HepG2 (cell line): ENCODE results near the gene CASTOR1. TPM values are rescaled to one million over a fixed set of nuclear protein-coding genes. Genes with fewer than 3 reads are reported as not detected.

ENCODE experiments used
- ATAC-seq: fragments of 200-7000 bp; cut with Tn5 transposase; 3 replicates; pipeline ENCODE4 v1.9.1; 2020; ENCODE audit warnings: mild to moderate bottlenecking, moderate library complexity
- BruUV-seq: library from RNA; stranded (reverse); fragments of 400-500 nt; replicated peaks from 2 replicates; lab custom pipeline; 2021; lab: Mats Ljungman, UMichigan
- CTCF ChIA-PET: fragments of 300-600 bp; formaldehyde crosslinking; extraction: SDS; loops from one replicate; lab custom pipeline; 2021; ENCODE audit warnings: low total read pairs, inconsistent platforms, low intra/inter-chr PET ratio; lab: Yijun Ruan, JAX
- POLR2A ChIA-PET: fragments of 350-600 bp; sonication (Branson Sonifier 250); formaldehyde crosslinking; loops from one replicate; lab custom pipeline; 2020; ENCODE audit warnings: antibody characterized with exemption, inconsistent platforms; lab: Yijun Ruan, JAX
- DNase-seq: peaks from one replicate; pipeline ENCODE4 v3.0.0-alpha.2; 2015; ENCODE audit warnings: low spot score
- FAIRE-seq: peaks from 3 replicates; lab custom pipeline; 2011; peaks lifted over from hg19 to GRCh38; lab: Jason Lieb, UNC
- H2AFZ ChIP-seq: one replicate; pipeline ENCODE4 v1.6.1; 2011; ENCODE audit warnings: low read length, inconsistent platforms
- H3K27ac ChIP-seq: fragments of 300-600 bp; 3 replicates; pipeline ENCODE4 v1.8.0; 2011; ENCODE audit warnings: mixed run types, mild to moderate bottlenecking, mixed read lengths, low read length, inconsistent platforms; ENCODE audit not compliant: insufficient read depth; ENCODE audit errors: extremely low read length
- H3K27me3 ChIP-seq, 2 experiments: fragments of 200-600 bp in 1 of 2; 2 replicates in 1 of 2; 3 replicates in 1 of 2; pipeline versions ENCODE4 v1.6.0 to v1.8.0; 2011; ENCODE audit warnings: low read length in 2 of 2, mild to moderate bottlenecking in 2 of 2, moderate library complexity in 2 of 2, inconsistent platforms in 1 of 2; ENCODE audit not compliant: insufficient read depth in 2 of 2, control insufficient read depth in 1 of 2
- H3K36me3 ChIP-seq, 2 experiments: fragments of 200-600 bp in 1 of 2; replicated peaks in 1 of 2; 2 replicates in 1 of 2; 3 replicates in 1 of 2; pipeline versions ENCODE4 v1.5.1 to v1.8.0; 2011; ENCODE audit warnings: low read length in 2 of 2, inconsistent platforms in 1 of 2; ENCODE audit not compliant: insufficient read depth in 2 of 2, control insufficient read depth in 1 of 2
- H3K4me1 ChIP-seq: 2 replicates; pipeline ENCODE4 v1.5.1; 2012; ENCODE audit warnings: low read length, inconsistent platforms; ENCODE audit not compliant: insufficient read depth
- H3K4me2 ChIP-seq: 2 replicates; pipeline ENCODE4 v1.6.0; 2011; ENCODE audit warnings: low read depth, low read length, inconsistent platforms
- H3K4me3 ChIP-seq, 3 experiments: fragments of 200-600 bp in 1 of 3; sonication (generic), shearing (Covaris generic) in 1 of 3; replicated peaks in 1 of 3; 2 replicates each; pipeline ENCODE4 v1.5.1; 2011 to 2016; ENCODE audit warnings: low read length in 3 of 3, inconsistent platforms in 2 of 3, low read depth in 2 of 3, mild to moderate bottlenecking in 2 of 3, control low read depth in 1 of 3, mixed read lengths in 1 of 3; ENCODE audit not compliant: insufficient read depth in 1 of 3
- H3K79me2 ChIP-seq: one replicate; pipeline ENCODE4 v1.6.1; 2011; ENCODE audit warnings: low read length, inconsistent platforms; ENCODE audit not compliant: insufficient read depth
- H3K9ac ChIP-seq: 2 replicates; pipeline ENCODE4 v1.6.0; 2011; ENCODE audit warnings: mild to moderate bottlenecking, low read depth, low read length, inconsistent platforms; ENCODE audit not compliant: insufficient read depth
- H3K9me3 ChIP-seq: 2 replicates; pipeline ENCODE4 v1.5.1; 2012; ENCODE audit warnings: mild to moderate bottlenecking, low read length
- H4K20me1 ChIP-seq: 2 replicates; pipeline ENCODE4 v1.6.0; 2011; ENCODE audit warnings: inconsistent platforms, mild to moderate bottlenecking, low read length, moderate library complexity; ENCODE audit not compliant: insufficient read depth
- AGO1 ChIP-seq: fragments of 200-400 bp; formaldehyde crosslinking; IDR thresholded peaks from 2 replicates; pipeline ENCODE4 v1.6.1; 2017; ENCODE audit warnings: mild to moderate bottlenecking, low read depth, low read length, moderate library complexity; ENCODE audit not compliant: poor library complexity, severe bottlenecking
- ATF1 ChIP-seq: IDR thresholded peaks from 2 replicates; pipeline ENCODE4 v1.6.1; 2016; ENCODE audit warnings: mild to moderate bottlenecking, control low read depth
- CC2D1A ChIP-seq: sonication (generic); formaldehyde crosslinking; IDR thresholded peaks from 2 replicates; pipeline ENCODE4 v1.8.1; 2023; ENCODE audit warnings: mild to moderate bottlenecking, missing genetic modification reagents
- DNMT1 ChIP-seq: sonication (generic); formaldehyde crosslinking; IDR thresholded peaks from 2 replicates; pipeline ENCODE4 v1.5.1; 2020; ENCODE audit warnings: mild to moderate bottlenecking, missing genetic modification reagents
- HMG20A ChIP-seq: IDR thresholded peaks from 2 replicates; pipeline ENCODE4 v1.6.1; 2016; ENCODE audit warnings: borderline replicate concordance
- HNRNPL ChIP-seq: fragments of 200-400 bp; formaldehyde crosslinking; IDR thresholded peaks from 2 replicates; pipeline ENCODE4 v1.6.1; 2017; ENCODE audit warnings: mild to moderate bottlenecking, low read depth, low read length
- KDM6A ChIP-seq: IDR thresholded peaks from 2 replicates; pipeline ENCODE4 v1.6.1; 2016; ENCODE audit warnings: low read depth
- PPARG ChIP-seq: conservative IDR thresholded peaks from 2 replicates; pipeline ENCODE4 v1.6.1; 2016; ENCODE audit warnings: missing biosample characterization, missing genetic modification reagents
- PTBP1 ChIP-seq: fragments of 200-400 bp; formaldehyde crosslinking; IDR thresholded peaks from 2 replicates; pipeline ENCODE4 v1.6.1; 2018; ENCODE audit warnings: low read length, low read depth; ENCODE audit not compliant: poor library complexity, severe bottlenecking
- SMAD1 ChIP-seq: sonication (generic); formaldehyde crosslinking; IDR thresholded peaks from 2 replicates; pipeline ENCODE4 v1.4.0; 2020; ENCODE audit warnings: missing genetic modification reagents, low read depth, mild to moderate bottlenecking, borderline replicate concordance
- SUZ12 ChIP-seq: fragments of 150-350 bp; IDR thresholded peaks from 2 replicates; pipeline ENCODE4 v1.6.1; 2014; ENCODE audit warnings: low read depth, low read length
- TOE1 ChIP-seq: sonication (generic); formaldehyde crosslinking; IDR thresholded peaks from 2 replicates; pipeline ENCODE4 v1.4.0; 2020; ENCODE audit warnings: mild to moderate bottlenecking, missing genetic modification reagents
- TRIM24 ChIP-seq: sonication (generic); formaldehyde crosslinking; IDR thresholded peaks from 2 replicates; pipeline ENCODE4 v1.8.0; 2022; ENCODE audit warnings: mild to moderate bottlenecking, missing genetic modification reagents
- YEATS4 ChIP-seq: sonication (generic); formaldehyde crosslinking; IDR thresholded peaks from 2 replicates; pipeline ENCODE4 v1.4.0; 2020; ENCODE audit warnings: missing genetic modification reagents, borderline replicate concordance
- ZFY ChIP-seq: sonication (generic); formaldehyde crosslinking; IDR thresholded peaks from 2 replicates; pipeline ENCODE4 v1.4.0; 2020; ENCODE audit warnings: missing genetic modification reagents
- ZKSCAN8 ChIP-seq: IDR thresholded peaks from 2 replicates; pipeline ENCODE4 v1.6.1; 2016; ENCODE audit warnings: borderline replicate concordance, missing genetic modification reagents, missing compliant biosample characterization
- ZMYM3 ChIP-seq: sonication (generic); formaldehyde crosslinking; IDR thresholded peaks from 2 replicates; pipeline ENCODE4 v1.5.1; 2020; ENCODE audit warnings: mild to moderate bottlenecking, missing genetic modification reagents
- ZNF296 ChIP-seq: sonication (generic); formaldehyde crosslinking; conservative IDR thresholded peaks from 2 replicates; pipeline ENCODE4 v1.5.0; 2020; ENCODE audit warnings: mild to moderate bottlenecking, missing genetic modification reagents
- ZNF441 ChIP-seq: sonication (generic); formaldehyde crosslinking; IDR thresholded peaks from 2 replicates; pipeline ENCODE4 v1.7.0; 2021; ENCODE audit warnings: missing genetic modification reagents, borderline replicate concordance
- ZNF484 ChIP-seq: sonication (generic); formaldehyde crosslinking; IDR thresholded peaks from 2 replicates; pipeline ENCODE4 v1.5.1; 2020; ENCODE audit warnings: mild to moderate bottlenecking, low read depth, missing genetic modification reagents, borderline replicate concordance
- ZNF792 ChIP-seq: IDR thresholded peaks from 2 replicates; pipeline ENCODE4 v1.6.1; 2016
- ZSCAN30 ChIP-seq: sonication (generic); formaldehyde crosslinking; IDR thresholded peaks from 2 replicates; pipeline ENCODE4 v1.5.0; 2020; ENCODE audit warnings: mild to moderate bottlenecking, missing genetic modification reagents
- ZSCAN9 ChIP-seq: IDR thresholded peaks from 2 replicates; pipeline ENCODE4 v1.6.1; 2016; ENCODE audit warnings: borderline replicate concordance
- WGBS: methylation state at CpG from one replicate; pipeline ENCODE4 v1.1.6; 2017; ENCODE audit warnings: low lambda C conversion rate; 5-methylcytosine and 5-hydroxymethylcytosine counted together
- in situ Hi-C: cut with HindIII; loops from 2 replicates; pipeline ENCODE4 v1.10.0; 2017; ENCODE audit warnings: low pct_unique_long_range_greater_than_20kb; ENCODE audit not compliant: extremely low pct_ligation_motif_present
- intact Hi-C: fragments of 100-400 bp; cut with micrococcal nuclease; formaldehyde crosslinking; loops from one replicate; pipeline ENCODE4 v1.10.0; 2022; ENCODE audit not compliant: unreplicated experiment
- polyA plus RNA-seq, 8 experiments: library from polyadenylated mRNA; depleted of rRNA in 3 of 8; stranded (reverse) in 7 of 8; unstranded in 1 of 8; fragments of >200 nt; fragmentation: Illumina TruSeq in 4 of 8; extraction: Trizol in 4 of 8; gene quantifications; 2 replicates each; pipeline versions ENCODE4 v1.2.1 to v1.2.3, GENCODE V29; 2011 to 2016; ENCODE audit warnings: low read depth in 4 of 8, missing spikeins in 1 of 8, mixed read lengths in 1 of 8; ENCODE audit not compliant: insufficient read depth in 1 of 8
- total RNA-seq, 5 experiments: library from RNA; depleted of rRNA; stranded (reverse); fragments of >200 nt; fragmentation: Illumina TruSeq; extraction: Trizol; gene quantifications; 2 replicates each; pipeline ENCODE4 v1.2.3, GENCODE V29; 2016; ENCODE audit warnings: low read depth in 1 of 5
- TF ChIP-seq, protein P1 (sequence below): sonication (generic); formaldehyde crosslinking; IDR thresholded peaks from 2 replicates; pipeline ENCODE4 v1.4.0; 2020; ENCODE audit warnings: missing genetic modification reagents, borderline replicate concordance
- TF ChIP-seq, protein P2 (sequence below): sonication (generic); formaldehyde crosslinking; IDR thresholded peaks from 2 replicates; pipeline ENCODE4 v1.5.0; 2020; ENCODE audit warnings: missing genetic modification reagents

The CASTOR1 gene
- total and polyA plus RNA-seq, 2 of the 13 experiments (the other 11 are each of a cell fraction or from before 2014, with no cell fraction given) = 2.6 to 4.4 TPM

DNA sequence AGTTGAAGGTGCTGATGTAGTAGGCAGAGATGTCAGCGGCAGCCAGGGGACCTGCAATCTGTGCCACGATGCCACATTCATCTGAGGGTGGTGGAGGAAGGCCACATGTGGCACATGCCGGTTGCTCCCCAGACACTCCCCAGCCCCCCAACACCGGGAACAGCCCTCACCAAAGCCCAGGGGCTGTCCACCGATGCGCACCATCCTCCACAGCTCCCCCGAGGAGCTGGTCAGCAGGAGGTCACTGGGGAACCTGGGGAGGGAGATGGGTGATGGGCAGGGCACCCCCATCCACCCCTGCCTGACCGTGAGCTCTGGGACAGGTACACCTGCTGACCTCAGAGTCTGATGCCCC, 3.5 kb downstream of the CASTOR1 start (continued):
- TF ChIP-seq ATF1 = no peak
- no peak for TF ChIP-seq ZNF441 (CRISPR knock-in tag)
- TF ChIP-seq AGO1 = no peak
- no peak for TF ChIP-seq HNRNPL
- TF ChIP-seq YEATS4 (CRISPR knock-in tag) = no peak
- TF ChIP-seq, protein P1, sequence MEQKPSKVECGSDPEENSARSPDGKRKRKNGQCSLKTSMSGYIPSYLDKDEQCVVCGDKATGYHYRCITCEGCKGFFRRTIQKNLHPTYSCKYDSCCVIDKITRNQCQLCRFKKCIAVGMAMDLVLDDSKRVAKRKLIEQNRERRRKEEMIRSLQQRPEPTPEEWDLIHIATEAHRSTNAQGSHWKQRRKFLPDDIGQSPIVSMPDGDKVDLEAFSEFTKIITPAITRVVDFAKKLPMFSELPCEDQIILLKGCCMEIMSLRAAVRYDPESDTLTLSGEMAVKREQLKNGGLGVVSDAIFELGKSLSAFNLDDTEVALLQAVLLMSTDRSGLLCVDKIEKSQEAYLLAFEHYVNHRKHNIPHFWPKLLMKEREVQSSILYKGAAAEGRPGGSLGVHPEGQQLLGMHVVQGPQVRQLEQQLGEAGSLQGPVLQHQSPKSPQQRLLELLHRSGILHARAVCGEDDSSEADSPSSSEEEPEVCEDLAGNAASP (CRISPR knock-in tag) = no peak
- no peak for TF ChIP-seq SUZ12

DNA sequence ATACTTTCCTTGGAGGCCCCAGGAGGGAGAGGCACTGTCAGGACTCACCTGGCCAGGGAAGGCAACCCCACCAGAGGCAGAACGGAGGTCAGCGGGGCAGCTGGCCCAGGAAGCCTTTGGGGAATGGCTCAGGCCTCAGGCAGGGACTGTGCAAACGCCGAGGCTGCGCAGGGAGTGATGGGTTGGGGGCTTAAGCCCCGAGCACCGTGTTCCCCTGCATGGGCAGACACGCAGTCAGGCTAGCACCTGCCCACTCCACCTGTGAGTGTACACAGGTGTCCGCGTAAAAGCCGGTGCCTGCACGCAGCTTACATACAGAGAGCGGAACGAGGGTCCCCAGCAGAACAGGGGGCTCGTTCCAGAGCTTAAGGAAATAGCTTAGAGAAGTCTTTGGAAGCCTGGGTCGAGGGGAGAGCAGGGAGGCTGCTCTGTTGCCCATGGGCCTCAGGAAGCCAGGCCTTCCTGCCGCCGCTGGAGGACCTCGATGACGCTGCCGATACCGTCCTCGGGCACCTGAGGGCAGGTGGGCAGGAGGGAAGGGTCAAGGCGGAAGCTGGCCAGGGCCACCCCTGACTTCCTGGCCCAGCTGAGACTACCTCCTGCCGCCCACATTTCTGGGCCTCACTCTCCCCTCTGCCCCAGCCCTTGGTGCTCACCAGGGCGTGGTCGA, 4.0 kb downstream of the CASTOR1 start:
- H3K4me2 ChIP-seq = no peak overlapping the region
- no TSS peak for BruUV-seq
- no peaks in the 10 kb centered on the region for H3K36me3 ChIP-seq
- H3K79me2 ChIP-seq = no peaks in the 10 kb centered on the region
- intact Hi-C loops = no loop called here
- DNase-seq (no peak), FAIRE-seq (no peak), ATAC-seq (no peak)
- ChIA-PET CTCF (interaction anchor here (4.0 kb wide), 1 partner anchor 22 kb away, joined by 20 read pairs; no protein-coding TSS in a partner anchor), POLR2A (no interaction called here)
- H3K9me3 ChIP-seq = no peaks in the 10 kb centered on the region
- no peak overlapping the region for H3K4me3 ChIP-seq
- in situ Hi-C loops = loop anchor here (5.0 kb wide), 1 partner anchor 102 kb away; the partner anchor contains the start of gene RNF215
- H3K27ac ChIP-seq = no peak overlapping the region
- H3K27me3 ChIP-seq = no peaks in the 10 kb centered on the region; a peak in 1 of 5 replicates
- no peak overlapping the region for H2AFZ ChIP-seq
- H3K9ac ChIP-seq = no peak overlapping the region
- H4K20me1 ChIP-seq = no peaks in the 10 kb centered on the region
- 80% methylated on average over 18 of the region's 27 CpGs for WGBS
- peaks cover 17% of the 10 kb centered on the region for H3K4me1 ChIP-seq
- TF ChIP-seq SMAD1 (CRISPR knock-in tag) = no peak
- TF ChIP-seq CC2D1A (CRISPR knock-in tag) = no peak
- TF ChIP-seq ZMYM3 (CRISPR knock-in tag) = no peak
- TF ChIP-seq ZSCAN9 (CRISPR knock-in tag) = no peak
- TF ChIP-seq, protein P2, sequence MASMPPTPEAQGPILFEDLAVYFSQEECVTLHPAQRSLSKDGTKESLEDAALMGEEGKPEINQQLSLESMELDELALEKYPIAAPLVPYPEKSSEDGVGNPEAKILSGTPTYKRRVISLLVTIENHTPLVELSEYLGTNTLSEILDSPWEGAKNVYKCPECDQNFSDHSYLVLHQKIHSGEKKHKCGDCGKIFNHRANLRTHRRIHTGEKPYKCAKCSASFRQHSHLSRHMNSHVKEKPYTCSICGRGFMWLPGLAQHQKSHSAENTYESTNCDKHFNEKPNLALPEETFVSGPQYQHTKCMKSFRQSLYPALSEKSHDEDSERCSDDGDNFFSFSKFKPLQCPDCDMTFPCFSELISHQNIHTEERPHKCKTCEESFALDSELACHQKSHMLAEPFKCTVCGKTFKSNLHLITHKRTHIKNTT (CRISPR knock-in tag) = no peak
- no peak for TF ChIP-seq ZKSCAN8 (CRISPR knock-in tag)
- TF ChIP-seq ZNF296 (CRISPR knock-in tag) = no peak
- no peak for TF ChIP-seq ZSCAN30
- no peak for TF ChIP-seq PPARG
- no peak for TF ChIP-seq TRIM24 (CRISPR knock-in tag)
- no peak for TF ChIP-seq ZNF484 (CRISPR knock-in tag)
- no peak for TF ChIP-seq DNMT1 (CRISPR knock-in tag)
- TF ChIP-seq TOE1 (CRISPR knock-in tag) = no peak
- TF ChIP-seq ZNF792 (CRISPR knock-in tag) = no peak
- TF ChIP-seq KDM6A (CRISPR knock-in tag) = no peak
- TF ChIP-seq PTBP1 = no peak
- TF ChIP-seq HMG20A (CRISPR knock-in tag) = no peak
- no peak for TF ChIP-seq ZFY (CRISPR knock-in tag)
